HG03558 (cell line): ENCODE results near the gene CELA3A.
"Not testable (repeated sequence)": the region's sequence is repeated elsewhere in the genome, so short reads cannot be mapped to it uniquely, and the experiment has no call there.

ENCODE experiments used
- ATAC-seq: cut with Tn5 transposase; IDR thresholded peaks from one replicate; pipeline ENCODE4 v1.9.1; 2021; ENCODE audit warnings: moderate number of reproducible peaks; ENCODE audit not compliant: unreplicated experiment; ENCODE audit errors: extremely low read depth

CELA3A gene

DNA sequence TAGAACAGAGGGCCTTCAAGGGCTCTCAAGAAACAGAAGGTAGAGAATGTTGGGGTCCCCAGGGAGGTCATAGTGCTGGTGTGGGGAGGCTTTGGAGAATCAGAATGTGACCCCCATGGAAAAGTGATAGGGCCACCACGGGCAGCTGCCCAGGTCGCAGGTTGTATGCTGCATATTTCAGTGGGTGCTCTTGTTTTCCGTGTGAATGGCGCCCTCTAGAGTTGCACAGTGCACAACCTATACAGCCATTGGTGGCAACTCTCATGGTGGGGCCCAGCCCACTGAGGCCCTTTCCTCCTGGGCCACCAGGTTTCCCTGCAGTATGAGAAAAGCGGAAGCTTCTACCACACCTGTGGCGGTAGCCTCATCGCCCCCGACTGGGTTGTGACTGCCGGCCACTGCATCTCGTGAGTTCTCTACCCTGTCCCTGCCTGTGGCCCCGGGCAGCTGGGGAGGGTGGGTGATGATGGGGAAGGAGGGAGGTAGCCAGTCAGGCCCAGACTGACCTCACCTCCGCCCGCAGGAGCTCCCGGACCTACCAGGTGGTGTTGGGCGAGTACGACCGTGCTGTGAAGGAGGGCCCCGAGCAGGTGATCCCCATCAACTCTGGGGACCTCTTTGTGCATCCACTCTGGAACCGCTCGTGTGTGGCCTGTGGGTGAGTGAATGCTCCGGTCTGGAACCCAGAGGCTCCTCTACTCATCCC, 20.8 kb upstream of the CELA3A start:
- not testable (repeated sequence) for ATAC-seq

DNA sequence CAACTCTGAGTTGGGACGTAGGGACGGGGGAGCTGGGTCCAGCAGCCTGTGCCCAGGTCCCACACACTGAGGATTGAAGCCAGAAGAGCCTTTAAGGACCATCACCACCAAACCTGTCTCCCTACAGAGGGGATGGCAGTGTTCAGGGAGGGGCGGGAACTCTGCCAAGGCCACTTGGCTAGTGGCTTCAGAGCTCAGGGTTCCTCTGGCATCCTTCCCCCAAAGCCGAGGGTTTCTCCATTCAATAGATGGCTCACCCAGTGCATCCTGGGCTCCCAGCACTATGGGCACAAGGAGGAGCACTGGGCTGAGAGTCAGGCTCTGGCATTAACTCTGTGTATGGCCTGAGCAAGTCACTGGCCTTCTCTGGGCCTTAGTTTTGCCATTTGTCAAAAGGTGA, 20.2 kb upstream of the CELA3A start:
- not testable (repeated sequence) for ATAC-seq

DNA sequence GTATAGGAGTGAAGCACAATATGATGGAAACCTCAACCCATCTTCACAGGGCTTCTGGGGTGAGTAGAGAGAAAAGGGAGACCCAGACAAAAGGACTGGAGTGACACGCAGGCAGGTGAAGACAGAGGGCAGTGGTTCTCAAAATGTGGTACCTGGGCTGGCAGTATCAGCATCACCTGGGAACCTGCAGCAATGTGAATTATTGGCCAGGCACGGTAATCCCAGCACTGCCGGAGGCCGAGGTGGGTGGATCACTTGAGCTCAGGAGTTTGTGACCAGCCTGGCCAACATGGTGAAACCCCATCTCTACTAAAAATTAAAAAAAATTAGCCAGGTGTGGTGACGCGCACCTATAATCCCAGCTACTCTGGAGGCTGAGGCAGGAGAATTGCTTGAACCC, 19.3 kb upstream of the CELA3A start:
- not testable (repeated sequence) for ATAC-seq

DNA sequence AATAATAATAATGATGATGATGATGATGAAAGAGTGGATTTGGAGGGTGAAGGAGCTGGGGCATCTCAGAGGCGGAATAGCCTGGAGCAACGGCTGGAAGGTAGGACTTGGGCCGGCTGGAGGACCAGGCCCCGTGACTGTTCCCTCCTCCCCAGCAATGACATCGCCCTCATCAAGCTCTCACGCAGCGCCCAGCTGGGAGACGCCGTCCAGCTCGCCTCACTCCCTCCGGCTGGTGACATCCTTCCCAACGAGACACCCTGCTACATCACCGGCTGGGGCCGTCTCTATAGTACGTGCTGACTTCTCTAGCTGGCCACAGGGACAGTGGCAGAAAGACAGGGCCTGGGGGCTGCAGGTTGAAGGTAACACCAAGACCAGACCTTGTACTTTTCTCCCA, 17.9 kb upstream of the CELA3A start:
- not testable (repeated sequence) for ATAC-seq

DNA sequence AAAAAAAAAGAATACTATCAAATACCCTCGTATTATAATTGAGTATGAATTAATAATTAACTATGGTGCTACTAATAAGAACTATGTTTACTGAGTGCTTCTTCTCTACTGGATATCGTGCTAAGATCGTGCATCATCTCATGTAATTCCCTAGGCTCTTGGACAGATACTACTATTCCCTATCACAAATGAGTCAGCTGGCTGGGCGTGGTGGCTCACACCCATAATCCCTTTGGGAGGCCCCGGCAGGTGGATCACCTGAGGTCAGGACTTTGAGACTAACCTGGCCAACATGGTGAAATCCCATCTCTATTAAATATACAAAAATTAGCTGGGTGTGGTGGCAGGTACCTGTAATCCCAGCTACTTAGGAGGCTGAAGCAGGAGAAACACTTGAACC, 15.6 kb upstream of the CELA3A start:
- not testable (repeated sequence) for ATAC-seq

DNA sequence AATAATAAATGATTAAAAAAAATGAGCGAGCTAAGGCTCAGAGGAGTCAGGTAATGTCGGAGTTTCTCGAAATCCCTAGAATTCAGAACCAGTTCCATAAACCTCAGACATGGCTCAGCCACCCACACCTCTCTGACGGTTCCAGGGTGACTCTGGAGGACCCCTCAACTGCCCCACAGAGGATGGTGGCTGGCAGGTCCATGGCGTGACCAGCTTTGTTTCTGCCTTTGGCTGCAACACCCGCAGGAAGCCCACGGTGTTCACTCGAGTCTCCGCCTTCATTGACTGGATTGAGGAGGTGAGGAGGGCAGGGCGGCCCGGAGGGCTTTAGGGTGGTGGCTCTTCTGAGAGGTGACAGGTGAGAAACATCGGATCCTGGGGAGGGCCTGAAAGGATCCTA, 15.1 kb upstream of the CELA3A start:
- not testable (repeated sequence) for ATAC-seq

DNA sequence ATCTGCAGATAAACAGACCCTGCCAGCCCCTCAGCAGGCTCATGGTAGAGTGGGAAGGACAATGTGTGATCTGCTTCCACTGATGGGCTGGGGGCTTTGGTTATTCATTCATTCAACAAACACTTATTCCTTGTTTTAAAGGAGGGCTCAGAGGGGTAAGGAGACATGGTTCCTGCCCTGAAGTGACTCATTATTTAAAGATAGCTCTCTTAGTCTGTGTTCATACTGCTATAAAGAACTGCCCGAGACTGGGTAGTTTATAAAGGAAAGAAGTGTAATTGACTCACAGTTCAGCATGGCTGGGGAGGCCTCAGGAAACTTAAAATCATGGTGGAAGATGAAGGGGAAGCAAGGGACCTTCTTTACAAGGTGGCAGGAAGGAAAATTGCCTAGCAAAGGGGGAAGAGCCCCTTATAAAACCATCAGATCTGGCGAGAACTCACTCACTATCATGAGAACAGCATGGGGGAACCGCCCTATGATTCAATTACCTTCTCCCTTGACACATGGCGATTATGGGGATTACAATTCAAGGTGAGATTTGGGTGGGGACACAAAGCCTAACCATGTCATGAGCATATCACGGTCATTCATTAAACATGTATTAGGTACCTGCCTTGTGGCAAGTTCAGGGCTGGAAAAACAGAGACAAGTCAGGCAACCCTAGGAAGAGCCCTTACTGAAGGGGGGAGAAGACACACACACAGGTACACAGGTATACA, 11.6 kb upstream of the CELA3A start:
- ATAC-seq: not testable (repeated sequence)

DNA sequence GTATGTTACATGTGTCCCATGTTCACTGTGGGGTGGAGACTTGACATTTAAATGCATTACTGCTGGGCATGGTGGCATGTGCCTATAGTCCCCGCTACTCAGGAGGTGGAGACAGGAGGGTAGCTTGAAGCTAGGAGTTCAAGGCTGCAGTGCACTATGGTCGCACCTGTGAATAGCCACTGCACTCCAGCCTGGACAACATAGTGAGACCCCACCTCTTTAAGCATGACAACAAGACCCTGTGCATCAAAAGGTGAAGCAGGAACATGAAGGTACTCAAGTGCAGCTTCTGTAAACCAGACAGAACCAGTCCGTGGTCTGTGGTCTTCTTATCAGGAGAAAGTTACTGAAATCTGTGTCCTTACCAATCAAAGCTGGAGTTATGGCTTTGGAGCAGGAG, 9.3 kb upstream of the CELA3A start:
- not testable (repeated sequence) for ATAC-seq

DNA sequence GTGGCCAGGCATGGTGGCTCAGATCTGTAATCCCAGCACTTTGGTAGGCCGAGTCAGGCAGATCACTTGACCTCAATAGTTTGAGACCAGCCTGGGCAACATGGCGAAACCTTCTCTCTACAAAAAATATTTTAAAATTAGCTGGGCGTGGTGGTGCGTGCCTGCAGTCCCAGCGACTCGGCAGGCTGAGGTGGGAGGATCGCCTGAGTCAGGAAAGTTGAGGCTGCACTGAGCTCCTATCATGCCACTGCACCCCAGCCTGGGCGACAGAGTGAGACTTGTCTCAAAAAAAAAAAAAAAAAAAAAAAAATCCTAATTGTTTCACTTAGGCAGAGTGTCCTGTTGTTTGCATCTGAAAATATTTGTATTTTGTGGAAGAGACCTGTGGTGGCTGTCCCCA, 6.7 kb upstream of the CELA3A start:
- ATAC-seq: not testable (repeated sequence)

DNA sequence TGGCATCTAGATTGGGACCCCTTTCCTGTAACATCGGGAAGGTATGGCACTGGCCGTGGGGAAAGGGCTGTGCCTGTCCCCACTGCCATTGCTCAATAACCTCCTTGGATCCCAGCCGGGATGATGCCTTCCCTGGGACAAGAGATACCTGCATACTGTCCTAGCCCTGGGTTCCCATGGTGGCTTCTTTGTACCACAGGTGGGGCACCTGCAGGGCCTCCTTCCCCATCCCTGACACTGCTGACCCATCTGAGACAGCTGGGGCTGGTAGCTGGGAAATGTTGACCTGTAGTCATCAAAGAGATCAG, 4.8 kb upstream of the CELA3A start:
- not testable (repeated sequence) for ATAC-seq

DNA sequence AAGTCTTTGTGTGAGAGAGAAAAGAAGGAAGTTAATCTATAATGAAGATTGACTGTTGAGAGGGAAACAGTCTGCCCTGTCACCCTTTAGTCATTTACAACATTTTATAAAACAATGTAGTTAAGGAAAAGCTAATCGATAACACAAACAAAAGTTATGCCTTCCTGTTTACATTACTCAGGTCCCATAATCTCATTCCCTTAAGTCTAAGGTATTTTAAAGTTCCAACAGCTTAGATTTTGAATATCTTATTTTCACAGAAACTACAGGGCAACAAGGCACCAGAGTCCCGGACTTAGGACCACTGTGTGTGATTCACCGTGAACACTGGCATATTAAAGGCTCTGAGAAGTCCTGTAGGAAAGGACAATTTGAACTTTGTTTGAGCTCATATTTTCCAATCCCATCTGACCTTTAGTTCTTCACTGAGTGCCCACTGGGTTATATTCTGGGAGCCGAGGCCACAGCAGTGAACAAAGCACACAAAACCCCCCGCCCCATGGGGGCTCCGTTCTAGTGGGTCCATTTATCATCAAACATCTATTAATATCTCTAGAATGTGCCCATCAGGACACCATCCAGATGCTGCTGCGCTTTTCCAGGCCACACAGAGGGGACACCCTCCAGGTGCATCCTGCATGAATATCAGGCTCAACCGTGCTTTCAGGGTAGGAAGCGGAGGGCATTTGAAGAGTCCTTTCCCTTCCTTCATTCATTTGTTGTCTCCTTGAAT, 3.4 kb upstream of the CELA3A start:
- ATAC-seq: not testable (repeated sequence)

DNA sequence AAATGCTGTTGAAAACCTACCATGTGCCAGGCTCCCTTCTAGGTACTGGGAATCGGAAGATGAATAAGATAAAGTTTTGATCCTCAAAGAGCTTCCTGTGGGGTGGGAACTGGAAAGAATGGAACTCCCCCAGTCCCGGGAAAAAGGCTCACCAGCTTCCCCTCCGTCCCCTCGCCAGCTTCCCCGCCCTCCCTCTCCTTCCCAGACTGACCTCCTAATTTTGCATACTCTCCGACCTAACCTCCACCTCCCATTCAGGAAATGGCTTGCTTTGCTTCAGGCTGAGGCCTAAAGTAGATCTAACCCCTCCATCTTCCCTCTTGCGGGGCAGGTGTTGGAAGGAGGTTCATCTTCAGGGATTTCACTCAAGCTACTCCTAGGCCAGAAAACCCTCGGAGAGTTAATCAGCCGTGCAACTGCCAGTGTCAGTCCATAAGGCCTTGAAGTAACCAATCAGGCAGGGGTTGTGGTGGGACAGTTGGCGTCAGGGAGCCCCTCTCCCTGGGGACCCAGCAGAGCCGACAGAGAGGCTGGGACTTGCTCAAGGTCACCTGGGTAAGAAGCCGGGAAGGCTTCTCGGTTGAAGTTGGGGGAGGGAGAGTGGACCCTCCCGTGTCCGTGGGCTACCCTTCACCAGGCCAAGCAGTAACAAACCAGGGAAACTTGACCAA, 2.7 kb upstream of the CELA3A start:
- ATAC-seq: not testable (repeated sequence)

DNA sequence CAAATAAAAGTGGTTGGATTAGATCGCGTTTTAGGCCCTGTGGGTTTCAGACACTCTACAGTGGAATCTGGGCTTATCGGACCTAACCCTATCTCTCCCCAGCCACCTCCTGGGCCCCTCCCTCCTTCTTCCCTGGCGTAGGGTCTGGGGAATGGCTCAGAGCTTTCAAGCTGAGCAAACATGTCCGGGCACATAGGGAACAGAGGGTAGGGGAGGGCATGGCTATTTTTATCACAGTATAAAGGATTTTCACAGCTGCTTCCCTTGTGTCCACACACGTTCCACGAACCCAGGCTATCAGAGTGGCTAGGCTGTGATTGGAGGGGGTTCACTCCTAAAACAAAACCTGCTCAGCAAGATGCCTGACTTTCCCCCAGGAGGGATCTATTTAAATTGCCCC, 1.8 kb upstream of the CELA3A start:
- ATAC-seq: not testable (repeated sequence)

DNA sequence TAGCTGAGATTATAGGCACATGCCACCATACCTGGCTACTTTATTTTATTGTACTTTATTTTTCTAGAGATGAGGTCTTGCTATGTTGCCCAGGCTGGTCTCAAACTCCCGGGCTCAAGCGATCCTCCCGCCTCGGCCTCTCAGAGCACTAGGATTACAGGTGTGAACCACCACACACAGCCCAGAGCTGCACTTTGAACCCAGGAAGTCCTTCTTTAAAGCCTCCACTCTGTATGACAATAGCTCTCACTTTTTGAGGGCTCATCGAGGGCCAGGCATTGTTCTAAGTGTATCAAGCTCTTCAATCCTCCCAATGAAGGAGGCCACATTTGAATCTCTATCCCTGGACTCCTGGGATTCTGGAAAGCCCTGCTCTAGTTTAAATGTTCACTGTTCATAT, 1.0 kb downstream of the CELA3A start:
- ATAC-seq: not testable (repeated sequence)

DNA sequence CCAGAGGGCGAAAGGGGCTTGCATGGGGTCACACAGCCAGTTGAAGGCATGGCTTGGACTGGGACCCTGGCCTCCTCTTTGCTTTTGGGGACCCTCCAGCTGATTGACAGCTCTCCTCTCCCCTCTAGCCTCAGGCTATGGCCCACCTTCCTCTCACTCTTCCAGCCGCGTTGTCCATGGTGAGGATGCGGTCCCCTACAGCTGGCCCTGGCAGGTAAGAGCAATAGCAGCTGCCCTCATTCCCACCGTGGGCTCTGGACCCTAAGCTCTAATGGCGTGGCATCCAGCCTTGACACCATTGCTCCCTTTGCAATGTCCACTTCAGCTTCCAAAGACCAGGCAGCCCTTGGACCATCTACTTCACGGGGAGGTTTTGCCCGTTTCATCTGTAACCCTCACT, 1.4 kb downstream of the CELA3A start:
- not testable (repeated sequence) for ATAC-seq

DNA sequence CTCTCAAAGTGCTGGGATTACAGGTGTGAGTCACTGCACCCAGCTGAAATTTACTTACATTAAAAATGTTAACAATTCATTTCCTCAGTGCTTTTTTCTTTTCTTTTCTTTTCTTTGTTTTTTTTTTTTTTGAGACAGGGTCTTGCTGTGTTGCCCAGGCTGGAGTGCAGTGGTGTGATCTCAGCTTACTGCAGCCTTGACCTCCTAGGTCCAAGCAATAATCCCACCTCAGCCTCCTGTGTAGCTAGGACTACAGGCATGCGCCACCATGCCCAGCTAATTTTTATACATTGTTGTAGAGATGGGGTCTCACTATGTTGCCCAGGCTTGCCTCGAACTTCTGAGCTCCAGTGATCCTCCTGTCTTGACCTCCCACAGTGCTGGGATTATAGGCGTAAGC, 2.5 kb downstream of the CELA3A start:
- not testable (repeated sequence) for ATAC-seq

DNA sequence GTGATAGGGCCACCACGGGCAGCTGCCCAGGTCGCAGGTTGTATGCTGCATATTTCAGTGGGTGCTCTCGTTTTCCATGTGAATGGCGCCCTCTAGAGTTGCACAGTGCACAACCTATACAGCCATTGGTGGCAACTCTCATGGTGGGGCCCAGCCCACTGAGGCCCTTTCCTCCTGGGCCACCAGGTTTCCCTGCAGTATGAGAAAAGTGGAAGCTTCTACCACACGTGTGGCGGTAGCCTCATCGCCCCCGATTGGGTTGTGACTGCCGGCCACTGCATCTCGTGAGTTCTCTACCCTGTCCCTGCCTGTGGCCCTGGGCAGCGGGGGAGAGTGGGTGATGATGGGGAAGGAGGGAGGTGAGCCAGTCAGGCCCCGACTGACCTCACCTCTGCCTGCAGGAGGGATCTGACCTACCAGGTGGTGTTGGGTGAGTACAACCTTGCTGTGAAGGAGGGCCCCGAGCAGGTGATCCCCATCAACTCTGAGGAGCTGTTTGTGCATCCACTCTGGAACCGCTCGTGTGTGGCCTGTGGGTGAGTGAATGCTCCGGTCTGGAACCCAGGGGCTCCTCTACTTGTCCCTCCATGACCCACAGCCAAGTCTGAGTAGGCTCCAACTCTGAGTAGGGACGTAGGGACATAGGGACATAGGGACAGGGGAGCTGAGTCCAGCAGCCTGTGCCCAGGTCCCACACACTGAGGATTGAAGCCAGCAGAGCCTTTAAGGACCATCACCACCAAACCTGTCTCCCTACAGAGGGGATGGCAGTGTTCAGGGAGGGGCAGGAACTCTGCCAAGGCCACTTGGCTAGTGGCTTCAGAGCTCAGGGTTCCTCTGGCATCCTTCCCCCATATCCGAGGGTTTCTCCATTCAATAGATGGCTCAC, 4.0 kb downstream of the CELA3A start:
- not testable (repeated sequence) for ATAC-seq

DNA sequence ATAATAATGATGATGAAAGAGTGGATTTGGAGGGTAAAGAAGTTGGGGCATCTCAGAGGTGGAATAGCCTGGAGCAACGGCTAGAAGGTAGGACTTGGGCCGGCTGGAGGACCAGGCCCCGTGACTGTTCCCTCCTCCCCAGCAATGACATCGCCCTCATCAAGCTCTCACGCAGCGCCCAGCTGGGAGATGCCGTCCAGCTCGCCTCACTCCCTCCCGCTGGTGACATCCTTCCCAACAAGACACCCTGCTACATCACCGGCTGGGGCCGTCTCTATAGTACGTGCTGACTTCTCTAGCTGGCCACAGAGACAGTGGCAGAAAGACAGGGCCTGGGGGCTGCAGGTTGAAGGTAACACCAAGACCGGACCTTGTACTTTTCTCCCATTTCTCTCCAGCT, 5.3 kb downstream of the CELA3A start:
- ATAC-seq: not testable (repeated sequence)

DNA sequence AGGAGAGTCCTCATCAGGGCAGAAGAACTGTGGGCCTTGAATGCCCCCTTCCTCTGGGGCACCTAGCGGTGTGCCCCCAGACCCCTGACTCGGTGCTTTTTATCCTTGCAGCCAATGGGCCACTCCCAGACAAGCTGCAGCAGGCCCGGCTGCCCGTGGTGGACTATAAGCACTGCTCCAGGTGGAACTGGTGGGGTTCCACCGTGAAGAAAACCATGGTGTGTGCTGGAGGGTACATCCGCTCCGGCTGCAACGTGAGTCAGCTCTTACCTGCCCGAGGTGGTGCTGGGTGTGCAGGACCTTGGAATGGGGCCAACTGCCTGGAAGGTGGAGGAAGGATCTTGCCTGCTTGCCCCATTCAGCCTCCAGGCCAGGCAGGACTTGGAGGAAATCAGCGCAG, 5.8 kb downstream of the CELA3A start:
- not testable (repeated sequence) for ATAC-seq

DNA sequence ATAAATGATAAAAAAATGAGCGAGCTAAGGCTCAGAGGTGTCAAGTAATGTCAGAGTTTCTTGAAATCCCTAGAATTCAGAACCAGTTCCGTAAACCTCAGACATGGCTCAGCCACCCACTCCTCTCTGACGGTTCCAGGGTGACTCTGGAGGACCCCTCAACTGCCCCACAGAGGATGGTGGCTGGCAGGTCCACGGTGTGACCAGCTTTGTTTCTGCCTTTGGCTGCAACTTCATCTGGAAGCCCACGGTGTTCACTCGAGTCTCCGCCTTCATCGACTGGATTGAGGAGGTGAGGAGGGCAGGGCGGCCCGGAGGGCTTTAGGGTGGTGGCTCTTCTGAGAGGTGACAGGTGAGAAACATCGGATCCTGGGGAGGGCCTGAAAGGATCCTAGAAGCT, 8.1 kb downstream of the CELA3A start:
- not testable (repeated sequence) for ATAC-seq
